Panc1 (cell line): ENCODE measurements around the gene TMEM151A. TPM values are rescaled to one million over a fixed set of nuclear protein-coding genes. Genes with fewer than 3 reads are reported as not detected.

Source experiments
- ATAC-seq: fragments of 200-7000 bp; cut with Tn5 transposase; 2 replicates; pipeline ENCODE4 v1.9.1; 2020; ENCODE audit warnings: mild to moderate bottlenecking, moderate library complexity
- BruUV-seq: library from RNA; stranded (reverse); fragments of 400-500 nt; replicated peaks from 2 replicates; lab custom pipeline; 2021; lab: Mats Ljungman, UMichigan
- CTCF ChIA-PET: fragments of 300-600 bp; sonication (Branson Sonifier 250); formaldehyde crosslinking; loops from one replicate; lab custom pipeline; 2022; ENCODE audit warnings: antibody characterized with exemption; lab: Charles Lee
- POLR2A ChIA-PET: fragments of 300-600 bp; sonication (Branson Sonifier 250); formaldehyde crosslinking; loops from one replicate; lab custom pipeline; 2022; ENCODE audit warnings: antibody characterized with exemption; lab: Charles Lee
- DNase-seq: peaks from one replicate; pipeline ENCODE4 v3.0.0-alpha.2; 2010; ENCODE audit warnings: low read depth, low spot score
- H3K27ac ChIP-seq: 2 replicates; pipeline ENCODE4 v1.5.1; 2011; ENCODE audit warnings: mild to moderate bottlenecking, low read length, inconsistent platforms
- H3K27me3 ChIP-seq: fragments of 200-500 bp; sonication (Bioruptor generic); 2 replicates; pipeline ENCODE4 v1.6.0; 2014; ENCODE audit warnings: low read length, inconsistent platforms; ENCODE audit not compliant: control insufficient read depth, insufficient read depth
- H3K36me3 ChIP-seq: fragments of 200-500 bp; sonication (Bioruptor generic); 2 replicates; pipeline ENCODE4 v1.5.1; 2014; ENCODE audit warnings: inconsistent platforms, mild to moderate bottlenecking, low read length, moderate library complexity; ENCODE audit not compliant: control insufficient read depth, insufficient read depth
- H3K4me1 ChIP-seq: 2 replicates; pipeline ENCODE4 v1.5.1; 2011; ENCODE audit warnings: inconsistent platforms, mild to moderate bottlenecking, low read length, moderate library complexity; ENCODE audit not compliant: control insufficient read depth, insufficient read depth
- H3K4me3 ChIP-seq, 2 experiments: 2 replicates each; pipeline ENCODE4 v1.5.1; 2011 to 2012; ENCODE audit warnings: low read depth in 2 of 2, low read length in 2 of 2, mild to moderate bottlenecking in 2 of 2, inconsistent platforms in 1 of 2, moderate library complexity in 1 of 2
- H3K9me3 ChIP-seq: fragments of 200-500 bp; sonication (Bioruptor generic); 2 replicates; pipeline ENCODE4 v1.5.1; 2014; ENCODE audit warnings: low read depth, mild to moderate bottlenecking, inconsistent platforms, low read length, moderate library complexity; ENCODE audit not compliant: control insufficient read depth, insufficient read depth
- CTCF ChIP-seq: fragments of 450-650 bp; IDR thresholded peaks from 2 replicates; pipeline ENCODE4 v1.5.1; 2017; ENCODE audit warnings: mild to moderate bottlenecking
- POLR2AphosphoS5 ChIP-seq: IDR thresholded peaks from 2 replicates; pipeline ENCODE4 v1.6.1; 2012; ENCODE audit warnings: mild to moderate bottlenecking, low read depth, low read length, moderate library complexity
- REST ChIP-seq, 2 experiments: IDR thresholded peaks; 2 replicates each; pipeline ENCODE4 v1.6.1; 2011 to 2012; ENCODE audit warnings: low read depth in 2 of 2, control low read depth in 1 of 2, low read length in 1 of 2, mild to moderate bottlenecking in 1 of 2, moderate library complexity in 1 of 2; ENCODE audit not compliant: insufficient read depth in 1 of 2
- SIN3A ChIP-seq: IDR thresholded peaks from 2 replicates; pipeline ENCODE4 v1.6.1; 2012; ENCODE audit warnings: low read depth, mild to moderate bottlenecking, low read length, moderate library complexity, borderline replicate concordance; ENCODE audit not compliant: insufficient read depth
- TCF7L2 ChIP-seq: IDR thresholded peaks from 2 replicates; pipeline ENCODE4 v1.6.1; 2011; ENCODE audit warnings: mild to moderate bottlenecking, low read depth, low read length, inconsistent platforms
- in situ Hi-C: cut with HindIII; loops from 2 replicates; pipeline ENCODE4 v1.10.0; 2016; ENCODE audit warnings: low sequenced_read_pairs, low pct_unique_long_range_greater_than_20kb
- intact Hi-C: fragments of 100-400 bp; cut with micrococcal nuclease; formaldehyde crosslinking; loops from one replicate; pipeline ENCODE4 v1.10.0; 2022; ENCODE audit not compliant: unreplicated experiment
- total RNA-seq: library from RNA; stranded (reverse); gene quantifications from one replicate; pipeline ENCODE4 v1.2.1, GENCODE V29; 2021; ENCODE audit not compliant: unreplicated experiment

TMEM151A gene
- total RNA-seq, 1 experiment from 2014 or later = 11.0 TPM

- TF ChIP-seq POLR2AphosphoS5 (no peak), REST (IDR thresholded peaks at IDR 0.05; ENCODE audit: insufficient read depth in 1 of 2, low read depth in 2 of 2, low read length in 1 of 2) (no peak), SIN3A (no peak), TCF7L2 (no peak), CTCF (no peak)
- Histone ChIP-seq H3K4me3 (no peak overlapping the region), H3K27me3 (no peaks in the 10 kb centered on the region), H3K36me3 (no peaks in the 10 kb centered on the region), H3K4me1 (peaks cover 18% of the 10 kb centered on the region), H3K9me3 (no peaks in the 10 kb centered on the region), H3K27ac (no peak overlapping the region)
- in situ Hi-C loops (no loop called here), intact Hi-C loops (no loop called here)
- CTCF ChIA-PET = interaction anchor here (0.5 kb wide), 1 partner anchor 40 kb away, joined by 3 read pairs; no protein-coding TSS in a partner anchor
- ATAC-seq = no peak
- POLR2A ChIA-PET = no interaction called here
- no peak for DNase-seq
- BruUV-seq = no TSS peak
Observed at GRCh38 chr11:66325263-66325671, 33.6 kb downstream of the TMEM151A start.

GRCh38 chr11:66326261-66327111, 34.8 kb downstream of the TMEM151A start:
- ChIA-PET POLR2A (interaction anchor here (0.6 kb wide), 1 partner anchor 12 kb away, joined by 9 read pairs; no protein-coding TSS in a partner anchor), CTCF (interaction anchor here (1.0 to 1.1 kb wide), 2 partner anchors 8 to 15 kb away, joined by 4 to 8 read pairs; no protein-coding TSS in a partner anchor)
- no TSS peak for BruUV-seq
- ATAC-seq (peak; percentile 22), DNase-seq (no peak)
- no peaks in the 10 kb centered on the region for H3K36me3 ChIP-seq
- H3K9me3 ChIP-seq = no peaks in the 10 kb centered on the region
- intact Hi-C loops = no loop called here
- in situ Hi-C loops = no loop called here
- no peak overlapping the region for H3K4me3 ChIP-seq
- peaks cover 18% of the 10 kb centered on the region for H3K4me1 ChIP-seq
- H3K27ac ChIP-seq = 0 out of 2 replicates have a peak overlapping the region, but pooled peaks have one; percentile 32
- no peaks in the 10 kb centered on the region for H3K27me3 ChIP-seq
- TF ChIP-seq CTCF (no peak), REST (IDR thresholded peaks at IDR 0.05; ENCODE audit: insufficient read depth in 1 of 2, low read depth in 2 of 2, low read length in 1 of 2) (no peak), POLR2AphosphoS5 (no peak), TCF7L2 (no peak), SIN3A (no peak)
